ENCODE measurements around the gene CDK2AP2.

CDK2AP2 gene

GRCh38 chr11:67496113-67496512 is 11.8 kb downstream of the CDK2AP2 start:
- ChIA-PET CTCF (no interaction called here), POLR2A (no interaction called here)
- DNase-seq (ENCODE audit: low read depth, low spot score), result no peak
- TF ChIP-seq CTCF (IDR thresholded peaks at IDR 0.05; ENCODE audit: insufficient read depth, low read length, missing control alignments), result no peak
- H3K4me3 ChIP-seq (ENCODE audit: low read depth, low read length), result no peak overlapping the region

- DNase-seq (ENCODE audit: low read depth, low spot score), result no peak
- no peak overlapping the region for H3K4me3 ChIP-seq (ENCODE audit: low read depth, low read length)
- CTCF ChIA-PET, result no interaction called here
- POLR2A ChIA-PET, result no interaction called here
- TF ChIP-seq CTCF (IDR thresholded peaks at IDR 0.05; ENCODE audit: insufficient read depth, low read length, missing control alignments), result no peak
These were observed 12.5 kb downstream of the CDK2AP2 start for GRCh38 chr11:67495234-67496005.

GRCh38 chr11:67494371-67495233 is 13.4 kb downstream of the CDK2AP2 start:
- CTCF ChIA-PET, result no interaction called here
- H3K4me3 ChIP-seq (ENCODE audit: low read depth, low read length), result no peak overlapping the region
- no peak for DNase-seq (ENCODE audit: low read depth, low spot score)
- POLR2A ChIA-PET, result no interaction called here
- no peak for TF ChIP-seq CTCF (IDR thresholded peaks at IDR 0.05; ENCODE audit: insufficient read depth, low read length, missing control alignments)

GRCh38 chr11:67493548-67494370 is 14.2 kb downstream of the CDK2AP2 start:
- ChIA-PET CTCF (no interaction called here), POLR2A (no interaction called here)
- no peak for TF ChIP-seq CTCF (IDR thresholded peaks at IDR 0.05; ENCODE audit: insufficient read depth, low read length, missing control alignments)
- no peak overlapping the region for H3K4me3 ChIP-seq (ENCODE audit: low read depth, low read length)
- no peak for DNase-seq (ENCODE audit: low read depth, low spot score)

GRCh38 chr11:67492801-67493547 is 15.0 kb downstream of the CDK2AP2 start:
- CTCF ChIA-PET, result interaction anchor here (0.9 kb wide), 1 partner anchor 147 kb away, joined by 3 read pairs; no protein-coding TSS in a partner anchor
- POLR2A ChIA-PET, result no interaction called here

More at GRCh38 chr11:67492801-67493547, 15.0 kb downstream of the CDK2AP2 start:
- TF ChIP-seq CTCF (IDR thresholded peaks at IDR 0.05; ENCODE audit: insufficient read depth, low read length, missing control alignments), result no peak
- no peak overlapping the region for H3K4me3 ChIP-seq (ENCODE audit: low read depth, low read length)
- no peak for DNase-seq (ENCODE audit: low read depth, low spot score)

Data from AG04449 (cell line).